ENCODE results near the gene MACROH2A1. TPM values are rescaled to one million over a fixed set of nuclear protein-coding genes. Genes with fewer than 3 reads are reported as not detected.

The MACROH2A1 gene
- total and polyA plus RNA-seq, 2 donors from 2014 or later = 99.4 to 144 TPM

DNA sequence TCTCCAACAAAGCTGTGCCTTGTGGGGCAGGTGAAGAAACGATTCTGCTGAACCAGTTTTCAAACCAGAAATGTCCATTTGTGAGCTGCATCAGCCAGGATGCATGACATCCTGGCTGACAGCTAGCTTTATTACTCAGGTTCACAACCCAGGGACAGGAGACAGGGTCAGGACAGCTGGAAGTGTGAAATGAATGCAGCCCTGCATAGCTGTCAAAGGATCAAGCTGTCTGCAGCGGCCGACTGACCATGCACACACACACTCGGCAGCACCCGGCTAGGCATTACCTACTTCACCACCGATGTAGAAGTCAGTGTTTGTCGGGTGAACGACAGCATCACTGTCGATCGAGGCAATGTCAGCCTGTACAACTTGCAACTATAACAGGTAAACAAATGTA is 48.5 kb downstream of the MACROH2A1 start:
- Histone ChIP-seq H3K9ac (ENCODE audit: low read length in 3 of 3) (no peak overlapping the region), H3K36me3 (ENCODE audit: control insufficient read depth in 2 of 3, insufficient read depth in 3 of 3, low read length in 3 of 3) (peaks cover 0 to 17% (median 11%) of the 10 kb centered on the region in 3 donors), H3K27me3 (ENCODE audit: control insufficient read depth, insufficient read depth, low read length) (no peaks in the 10 kb centered on the region), H3K27ac (ENCODE audit: low read depth in 2 of 2, low read length in 2 of 2) (no peak overlapping the region), H3K4me1 (ENCODE audit: control insufficient read depth in 2 of 3, insufficient read depth in 2 of 3, low read depth in 1 of 3, low read length in 3 of 3) (peaks cover 0 to 7% (median 3%) of the 10 kb centered on the region in 3 donors), H3K9me3 (ENCODE audit: control insufficient read depth in 2 of 3, insufficient read depth in 1 of 3, low read length in 3 of 3) (no peaks in the 10 kb centered on the region), H3K4me3 (ENCODE audit: low read length in 3 of 3) (no peak overlapping the region)
- intact Hi-C loops (cut with DNase I) = no loop called here
- FAIRE-seq (no peak), DNase-seq (no peak)
- TF ChIP-seq, protein P1, sequence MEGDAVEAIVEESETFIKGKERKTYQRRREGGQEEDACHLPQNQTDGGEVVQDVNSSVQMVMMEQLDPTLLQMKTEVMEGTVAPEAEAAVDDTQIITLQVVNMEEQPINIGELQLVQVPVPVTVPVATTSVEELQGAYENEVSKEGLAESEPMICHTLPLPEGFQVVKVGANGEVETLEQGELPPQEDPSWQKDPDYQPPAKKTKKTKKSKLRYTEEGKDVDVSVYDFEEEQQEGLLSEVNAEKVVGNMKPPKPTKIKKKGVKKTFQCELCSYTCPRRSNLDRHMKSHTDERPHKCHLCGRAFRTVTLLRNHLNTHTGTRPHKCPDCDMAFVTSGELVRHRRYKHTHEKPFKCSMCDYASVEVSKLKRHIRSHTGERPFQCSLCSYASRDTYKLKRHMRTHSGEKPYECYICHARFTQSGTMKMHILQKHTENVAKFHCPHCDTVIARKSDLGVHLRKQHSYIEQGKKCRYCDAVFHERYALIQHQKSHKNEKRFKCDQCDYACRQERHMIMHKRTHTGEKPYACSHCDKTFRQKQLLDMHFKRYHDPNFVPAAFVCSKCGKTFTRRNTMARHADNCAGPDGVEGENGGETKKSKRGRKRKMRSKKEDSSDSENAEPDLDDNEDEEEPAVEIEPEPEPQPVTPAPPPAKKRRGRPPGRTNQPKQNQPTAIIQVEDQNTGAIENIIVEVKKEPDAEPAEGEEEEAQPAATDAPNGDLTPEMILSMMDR (IDR thresholded peaks at IDR 0.05; ENCODE audit: borderline replicate concordance, extremely low read depth, insufficient read depth) = no peak

DNA sequence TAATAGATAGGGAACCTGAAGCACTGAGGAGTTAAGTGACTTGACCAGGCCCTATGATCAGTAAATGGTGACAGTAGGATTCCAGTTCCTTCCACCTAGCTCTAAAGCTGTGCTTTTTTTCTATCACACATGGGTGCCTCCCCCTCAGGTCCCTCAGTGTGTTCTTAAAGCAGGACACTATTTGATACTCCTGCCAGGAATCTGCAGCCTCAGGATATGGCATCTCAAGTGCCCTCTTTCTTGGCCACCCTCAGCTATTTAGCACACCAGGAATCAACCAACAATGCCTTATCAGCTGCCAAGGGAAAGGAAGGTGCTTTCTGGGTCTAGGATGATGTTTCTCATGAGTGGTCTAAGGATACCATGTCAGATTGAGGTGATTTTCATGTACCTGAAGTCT is 49.1 kb downstream of the MACROH2A1 start:
- Histone ChIP-seq H3K36me3 (ENCODE audit: control insufficient read depth in 2 of 3, insufficient read depth in 3 of 3, low read length in 3 of 3) (peaks cover 0 to 22% (median 10%) of the 10 kb centered on the region in 3 donors), H3K9me3 (ENCODE audit: control insufficient read depth in 2 of 3, insufficient read depth in 1 of 3, low read length in 3 of 3) (no peaks in the 10 kb centered on the region), H3K4me1 (ENCODE audit: control insufficient read depth in 2 of 3, insufficient read depth in 2 of 3, low read depth in 1 of 3, low read length in 3 of 3) (peaks cover 0 to 7% (median 3%) of the 10 kb centered on the region in 3 donors), H3K27ac (ENCODE audit: low read depth in 2 of 2, low read length in 2 of 2) (no peak overlapping the region), H3K27me3 (ENCODE audit: control insufficient read depth, insufficient read depth, low read length) (no peaks in the 10 kb centered on the region), H3K4me3 (ENCODE audit: low read length in 3 of 3) (no peak overlapping the region), H3K9ac (ENCODE audit: low read length in 3 of 3) (no peak overlapping the region)
- no peak for DNase-seq
- FAIRE-seq = no peak
- intact Hi-C loops (cut with DNase I) = no loop called here
- TF ChIP-seq, protein P1 (IDR thresholded peaks at IDR 0.05; ENCODE audit: borderline replicate concordance, extremely low read depth, insufficient read depth) = no peak

DNA sequence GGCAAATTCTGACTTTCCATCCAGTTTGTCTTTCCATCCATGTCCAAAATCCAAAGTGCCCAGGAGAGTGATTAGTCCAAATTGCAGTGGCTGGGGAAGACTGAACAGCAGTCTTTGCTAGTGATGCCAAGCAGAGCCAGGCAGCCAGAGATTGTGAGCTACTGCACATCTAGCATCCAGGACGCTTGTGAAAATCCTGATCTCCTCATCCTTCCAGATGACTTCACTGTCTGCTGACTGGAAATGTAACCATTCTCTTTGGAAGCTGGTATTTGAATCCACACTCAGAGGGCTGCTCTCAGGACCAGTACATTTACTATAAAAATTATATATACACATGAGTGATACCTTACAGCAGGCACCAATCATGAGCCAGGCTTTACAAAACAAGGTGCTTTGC is 49.6 kb downstream of the MACROH2A1 start:
- TF ChIP-seq, protein P1 (IDR thresholded peaks at IDR 0.05; ENCODE audit: borderline replicate concordance, extremely low read depth, insufficient read depth) = no peak
- Histone ChIP-seq H3K4me3 (ENCODE audit: low read length in 3 of 3) (no peak overlapping the region), H3K4me1 (ENCODE audit: control insufficient read depth in 2 of 3, insufficient read depth in 2 of 3, low read depth in 1 of 3, low read length in 3 of 3) (peaks cover 0 to 7% (median 3%) of the 10 kb centered on the region in 3 donors), H3K36me3 (ENCODE audit: control insufficient read depth in 2 of 3, insufficient read depth in 3 of 3, low read length in 3 of 3) (peaks cover 0 to 22% (median 12%) of the 10 kb centered on the region in 3 donors), H3K9me3 (ENCODE audit: control insufficient read depth in 2 of 3, insufficient read depth in 1 of 3, low read length in 3 of 3) (no peaks in the 10 kb centered on the region), H3K27ac (ENCODE audit: low read depth in 2 of 2, low read length in 2 of 2) (no peak overlapping the region), H3K27me3 (ENCODE audit: control insufficient read depth, insufficient read depth, low read length) (no peaks in the 10 kb centered on the region), H3K9ac (ENCODE audit: low read length in 3 of 3) (no peak overlapping the region)
- FAIRE-seq (no peak), DNase-seq (no peak)
- intact Hi-C loops (cut with DNase I) = no loop called here

DNA sequence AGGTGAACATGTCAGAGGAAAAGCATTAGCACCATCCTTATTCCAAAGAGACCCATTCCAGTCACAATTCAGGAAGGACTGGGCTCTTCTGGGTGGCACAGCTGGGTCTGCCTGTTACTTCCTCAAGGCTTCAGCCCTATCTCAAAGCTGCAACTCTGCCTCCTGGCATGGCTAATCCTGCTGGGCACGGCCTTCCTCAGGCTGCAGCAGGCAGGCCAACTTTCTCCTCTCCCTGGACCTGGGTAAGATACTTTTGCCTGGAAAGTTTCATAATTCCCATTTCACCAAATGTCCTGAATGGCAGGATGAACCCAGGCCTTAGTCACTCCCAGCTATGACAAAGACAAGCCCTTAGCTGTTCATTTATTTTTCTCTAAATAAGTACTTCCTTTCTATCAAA is 50.1 kb downstream of the MACROH2A1 start:
- Histone ChIP-seq H3K4me3 (ENCODE audit: low read length in 3 of 3) (no peak overlapping the region), H3K9ac (ENCODE audit: low read length in 3 of 3) (no peak overlapping the region), H3K27me3 (ENCODE audit: control insufficient read depth, insufficient read depth, low read length) (no peaks in the 10 kb centered on the region), H3K27ac (ENCODE audit: low read depth in 2 of 2, low read length in 2 of 2) (no peak overlapping the region), H3K36me3 (ENCODE audit: control insufficient read depth in 2 of 3, insufficient read depth in 3 of 3, low read length in 3 of 3) (peaks cover 0 to 22% (median 12%) of the 10 kb centered on the region in 3 donors), H3K4me1 (ENCODE audit: control insufficient read depth in 2 of 3, insufficient read depth in 2 of 3, low read depth in 1 of 3, low read length in 3 of 3) (peaks cover 0 to 7% (median 3%) of the 10 kb centered on the region in 3 donors), H3K9me3 (ENCODE audit: control insufficient read depth in 2 of 3, insufficient read depth in 1 of 3, low read length in 3 of 3) (no peaks in the 10 kb centered on the region)
- TF ChIP-seq, protein P1 (IDR thresholded peaks at IDR 0.05; ENCODE audit: borderline replicate concordance, extremely low read depth, insufficient read depth) = no peak
- DNase-seq = no peak
- FAIRE-seq = no peak
- intact Hi-C loops (cut with DNase I) = no loop called here
